ENCODE data around the gene CTNND2. TPM values are rescaled to one million over a fixed set of nuclear protein-coding genes. Genes with fewer than 3 reads are reported as not detected.
A peak's percentile ranks its signal among the peaks of the same experiment; 100 is the strongest.

The CTNND2 gene
- total and polyA plus RNA-seq, 4 donors: 0.30 to 2.2 (median 0.71) TPM

GRCh38 chr5:10990634-10991033, 913.6 kb downstream of the CTNND2 start:
- Histone ChIP-seq H3K9me3 (ENCODE audit: control insufficient read depth in 4 of 4, insufficient read depth in 3 of 4, low read length in 3 of 4) (peaks cover 0 to 3% (median 0%) of the 10 kb centered on the region in 4 donors), H3K27me3 (ENCODE audit: control insufficient read depth in 3 of 3, insufficient read depth in 3 of 3, low read length in 2 of 3) (no peaks in the 10 kb centered on the region), H3K9ac (ENCODE audit: insufficient read depth in 1 of 2, low read length in 2 of 2) (no peak overlapping the region), H3K36me3 (ENCODE audit: control insufficient read depth in 4 of 4, insufficient read depth in 4 of 4, low read length in 4 of 4) (no peaks in the 10 kb centered on the region), H3K4me3 (no peak overlapping the region), H3K4me1 (ENCODE audit: control insufficient read depth in 5 of 5, insufficient read depth in 5 of 5, low read length in 5 of 5) (peaks cover 0 to 6% (median 0%) of the 10 kb centered on the region in 5 donors), H3K27ac (ENCODE audit: low read depth in 1 of 2, low read length in 1 of 2) (no peak overlapping the region)
- ATAC-seq (ENCODE audit: insufficient read depth, low FRiP score): no peak
- 95% methylated on average over 9 of the region's 9 CpGs for WGBS, 2 donors
- TF ChIP-seq CTCF (IDR thresholded peaks at IDR 0.05; ENCODE audit: control extremely low read depth, extremely low read depth): no peak
- DNase-seq: no peak

GRCh38 chr5:10989577-10990263, 914.5 kb downstream of the CTNND2 start:
- ATAC-seq (ENCODE audit: insufficient read depth, low FRiP score) (no peak), DNase-seq (no peak)
- Histone ChIP-seq H3K4me3 (no peak overlapping the region), H3K9ac (ENCODE audit: insufficient read depth in 1 of 2, low read length in 2 of 2) (no peak overlapping the region), H3K27ac (ENCODE audit: low read depth in 1 of 2, low read length in 1 of 2) (no peak overlapping the region), H3K36me3 (ENCODE audit: control insufficient read depth in 4 of 4, insufficient read depth in 4 of 4, low read length in 4 of 4) (no peaks in the 10 kb centered on the region), H3K9me3 (ENCODE audit: control insufficient read depth in 4 of 4, insufficient read depth in 3 of 4, low read length in 3 of 4) (peaks cover 0 to 2% (median 0%) of the 10 kb centered on the region in 4 donors), H3K27me3 (ENCODE audit: control insufficient read depth in 3 of 3, insufficient read depth in 3 of 3, low read length in 2 of 3) (no peaks in the 10 kb centered on the region), H3K4me1 (ENCODE audit: control insufficient read depth in 5 of 5, insufficient read depth in 5 of 5, low read length in 5 of 5) (peaks cover 0 to 6% (median 0%) of the 10 kb centered on the region in 5 donors)
- TF ChIP-seq CTCF (IDR thresholded peaks at IDR 0.05; ENCODE audit: control extremely low read depth, extremely low read depth): no peak
- WGBS, 2 donors: 39 to 41% methylated on average over 6 of the region's 6 CpGs

GRCh38 chr5:10988622-10989021, 915.6 kb downstream of the CTNND2 start:
- Histone ChIP-seq H3K9me3 (ENCODE audit: control insufficient read depth in 4 of 4, insufficient read depth in 3 of 4, low read length in 3 of 4) (no peaks in the 10 kb centered on the region), H3K9ac (ENCODE audit: insufficient read depth in 1 of 2, low read length in 2 of 2) (no peak overlapping the region), H3K4me1 (ENCODE audit: control insufficient read depth in 5 of 5, insufficient read depth in 5 of 5, low read length in 5 of 5) (peaks cover 0 to 6% (median 0%) of the 10 kb centered on the region in 5 donors), H3K27me3 (ENCODE audit: control insufficient read depth in 3 of 3, insufficient read depth in 3 of 3, low read length in 2 of 3) (no peaks in the 10 kb centered on the region), H3K4me3 (no peak overlapping the region), H3K27ac (ENCODE audit: low read depth in 1 of 2, low read length in 1 of 2) (peak overlapping the region in 1 of 2 donors; percentile 7), H3K36me3 (ENCODE audit: control insufficient read depth in 4 of 4, insufficient read depth in 4 of 4, low read length in 4 of 4) (no peaks in the 10 kb centered on the region)
- TF ChIP-seq CTCF (IDR thresholded peaks at IDR 0.05; ENCODE audit: control extremely low read depth, extremely low read depth): no peak
- ATAC-seq (ENCODE audit: insufficient read depth, low FRiP score) (no peak), DNase-seq (no peak)
- 18 to 22% methylated on average over 2 of the region's 2 CpGs for WGBS, 2 donors
